HG02623 (cell line): ENCODE measurements around the gene MAP3K9.

Experiments used
- ATAC-seq: cut with Tn5 transposase; IDR thresholded peaks from one replicate; pipeline ENCODE4 v1.9.1; 2021; ENCODE audit warnings: moderate library complexity; ENCODE audit not compliant: unreplicated experiment

MAP3K9 gene

DNA sequence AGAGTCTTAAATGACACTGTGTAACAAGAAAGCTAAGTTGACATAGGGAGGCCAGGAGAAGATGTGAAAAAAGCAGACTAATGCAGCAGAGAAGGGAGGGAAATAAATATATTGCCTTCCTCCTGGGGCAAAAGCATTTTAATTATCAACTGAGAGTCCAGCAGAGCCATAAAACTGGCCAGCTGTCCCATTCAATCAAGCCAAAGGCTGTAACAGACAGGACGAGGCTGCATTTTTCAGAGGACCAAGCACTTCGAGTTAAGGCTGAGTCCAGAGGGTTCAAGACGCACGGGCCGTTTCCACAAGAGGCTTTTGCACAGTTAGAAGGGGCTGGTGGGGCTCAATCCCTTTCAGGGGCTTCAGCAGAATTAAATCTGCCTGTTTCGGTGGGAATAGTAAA lies 20.4 kb downstream of the MAP3K9 start:
- no peak for ATAC-seq

DNA sequence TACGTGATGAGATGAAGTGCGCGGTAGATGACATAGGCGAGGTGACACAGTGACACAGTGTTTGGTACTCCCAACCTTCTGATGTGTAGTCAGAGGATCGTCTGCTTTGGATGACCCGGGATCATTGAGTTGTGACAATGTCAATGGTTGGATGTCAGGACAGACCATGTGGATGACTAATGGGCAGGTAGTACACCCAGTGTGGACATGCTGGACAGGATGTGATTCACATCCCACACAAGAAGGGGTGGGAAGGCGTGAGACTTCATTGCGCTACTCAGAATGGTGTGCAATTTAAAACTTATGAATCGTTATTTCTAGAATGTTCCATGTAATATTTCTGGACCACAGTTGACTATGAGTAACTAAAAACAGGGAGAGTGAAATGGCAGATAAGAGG lies 23.8 kb downstream of the MAP3K9 start:
- no peak for ATAC-seq

DNA sequence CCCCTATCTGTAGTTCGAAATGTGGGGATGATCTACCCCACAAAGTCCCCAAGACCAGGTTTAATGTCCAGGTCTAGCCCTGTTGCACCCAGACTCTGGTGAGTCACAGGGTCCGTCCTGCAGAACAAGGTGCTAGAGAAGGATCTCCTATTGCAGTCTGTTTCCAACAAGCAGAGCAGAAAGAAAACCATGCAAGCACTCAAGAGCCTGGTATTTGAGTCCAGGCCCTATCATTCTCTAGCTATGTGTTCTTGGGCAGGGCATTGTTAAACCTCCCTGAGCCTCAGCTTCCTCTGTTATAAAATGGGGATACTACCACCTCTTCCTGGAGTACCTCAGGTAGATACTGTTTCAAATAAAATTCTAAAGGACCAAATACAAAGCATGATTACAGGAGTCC lies 24.4 kb downstream of the MAP3K9 start:
- ATAC-seq = no peak

DNA sequence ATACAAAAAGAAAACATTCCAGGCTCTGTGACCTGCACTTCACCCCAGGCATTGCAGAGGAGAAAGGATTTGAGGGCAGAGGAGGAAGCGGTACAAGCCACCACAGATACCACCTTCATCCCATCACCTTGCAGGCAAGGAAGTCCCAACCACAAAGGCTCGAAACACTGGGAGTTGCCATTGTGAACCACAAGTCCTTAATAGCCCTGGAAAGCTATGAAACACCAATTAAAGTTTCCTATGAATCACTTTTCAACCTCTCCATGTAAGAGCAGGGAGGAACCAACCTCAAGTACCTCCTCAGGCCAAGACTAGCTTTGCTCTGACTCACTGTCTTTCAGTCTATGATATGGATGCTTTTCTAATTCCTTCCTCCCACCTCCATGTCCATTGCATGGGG lies 27.0 kb downstream of the MAP3K9 start:
- ATAC-seq = no peak

DNA sequence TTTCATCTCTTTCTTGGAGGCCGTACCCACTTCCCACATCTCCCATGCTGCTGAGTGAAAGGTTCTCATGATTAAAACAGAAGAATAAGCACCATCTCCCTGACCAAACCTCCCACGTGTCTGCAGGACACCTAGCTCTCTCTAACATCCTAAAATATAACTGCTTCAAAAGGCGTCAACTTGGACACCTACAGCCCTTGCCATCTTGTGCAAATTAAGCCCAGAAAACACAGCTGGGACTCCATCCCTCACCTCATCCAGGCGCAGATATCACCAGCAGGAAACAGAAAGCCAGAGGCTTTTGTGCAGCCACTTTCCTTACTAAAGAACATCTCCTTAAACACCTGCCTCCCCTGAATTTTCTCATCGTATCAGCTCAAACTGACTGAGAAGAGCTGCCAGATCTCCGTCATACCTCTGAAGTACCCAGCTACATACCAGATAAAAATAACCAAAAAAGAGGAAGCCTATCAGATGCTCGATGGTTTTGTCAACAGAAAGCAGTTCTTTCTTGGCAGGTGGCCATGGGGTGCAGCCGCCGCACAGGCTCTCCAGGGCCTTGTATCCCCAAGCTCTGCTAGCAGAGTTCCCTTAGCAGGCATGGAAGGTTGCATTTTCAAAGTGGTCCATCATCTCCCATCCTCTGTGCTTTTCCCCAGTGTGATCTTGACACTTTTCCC lies 28.8 kb downstream of the MAP3K9 start:
- peak; percentile 70 for ATAC-seq

DNA sequence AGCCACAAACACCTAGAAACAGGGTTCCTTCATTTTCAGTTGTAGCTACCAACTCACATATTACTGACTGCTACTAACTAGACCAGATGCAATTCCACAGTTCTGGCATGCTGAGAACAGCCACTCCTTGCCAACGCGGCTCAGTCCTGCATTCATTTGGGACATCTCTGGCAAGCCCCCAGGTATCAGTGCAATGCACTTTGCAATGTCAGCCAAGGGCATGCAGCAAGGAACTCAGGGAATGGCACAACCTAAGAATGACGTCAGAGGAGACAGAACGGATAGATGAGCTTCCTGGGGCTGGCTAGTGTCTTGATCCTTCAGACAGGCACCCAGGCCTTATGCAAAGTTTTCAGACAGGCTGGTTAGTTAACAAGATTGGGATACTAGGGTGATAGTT lies 29.6 kb downstream of the MAP3K9 start:
- no peak for ATAC-seq

DNA sequence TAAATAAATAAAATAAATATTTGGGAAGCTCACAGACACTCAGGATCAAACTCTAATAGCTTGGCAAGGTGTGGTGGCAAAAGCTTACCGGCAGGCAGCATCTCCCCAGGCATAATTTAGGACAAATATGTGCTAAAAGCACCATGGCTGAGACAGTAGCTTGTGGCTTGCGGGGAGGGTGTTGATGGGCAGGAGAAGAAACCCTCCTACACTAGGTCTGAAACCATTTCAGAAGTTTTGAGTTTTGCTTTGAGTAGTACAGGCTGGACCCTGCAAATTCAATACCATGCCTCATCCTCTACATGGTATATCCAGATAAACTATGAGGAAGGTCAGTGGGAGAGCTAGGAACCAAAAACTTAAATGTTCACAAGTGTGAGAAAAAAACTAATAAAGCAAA lies 33.1 kb downstream of the MAP3K9 start:
- ATAC-seq = no peak

DNA sequence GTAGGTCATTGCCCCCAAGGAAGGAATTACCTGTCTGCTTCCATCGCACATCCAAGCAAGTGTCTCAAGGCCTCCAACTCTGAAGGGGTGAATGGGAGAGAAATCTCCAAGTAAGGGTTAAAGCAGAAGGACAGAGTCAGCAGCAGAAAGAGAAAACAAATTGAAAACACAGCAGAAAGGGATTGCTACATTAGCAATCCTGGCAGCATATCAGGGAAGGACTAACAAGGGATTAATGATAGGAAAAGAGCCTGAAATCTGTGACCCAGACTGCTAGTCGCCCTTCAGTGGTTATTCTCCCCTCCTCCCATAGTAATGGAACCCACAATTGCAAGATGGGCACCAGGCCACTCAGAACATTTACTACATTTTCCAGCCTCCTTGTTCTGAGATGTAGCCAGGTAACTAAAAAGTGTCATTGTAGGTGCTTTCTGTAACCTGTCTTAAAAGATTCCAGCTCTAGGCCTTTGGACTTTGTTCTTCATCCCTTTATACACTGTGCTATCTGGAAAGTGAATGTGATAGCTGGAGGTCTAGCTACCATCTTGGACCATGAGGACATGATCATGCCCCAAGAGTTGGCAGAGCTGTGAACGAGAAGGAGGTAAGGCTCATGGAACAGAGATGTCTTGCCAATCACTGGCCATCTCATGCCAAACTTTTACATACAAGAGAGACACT lies 36.0 kb downstream of the MAP3K9 start:
- ATAC-seq = no peak

DNA sequence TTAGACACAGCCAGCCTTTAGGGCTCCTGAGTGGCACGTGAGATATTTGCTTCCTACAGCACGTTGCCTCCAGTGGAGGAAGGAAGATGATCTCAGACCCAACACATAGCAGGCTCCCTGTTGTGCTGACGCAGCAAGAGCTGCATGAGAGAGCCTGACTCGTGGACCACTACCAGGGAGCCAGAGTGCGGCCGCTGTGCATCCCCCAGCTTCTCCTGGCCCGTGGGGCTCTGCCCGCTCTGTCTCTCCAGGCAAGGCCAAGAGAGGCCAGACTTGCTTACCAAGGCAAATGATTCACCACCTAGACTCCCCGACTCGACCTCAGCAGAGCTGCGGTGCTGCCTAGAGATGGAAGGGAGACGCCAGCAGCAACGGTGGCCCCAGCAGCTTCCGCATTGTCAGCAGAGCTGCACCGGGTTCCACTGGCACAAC lies 37.5 kb downstream of the MAP3K9 start:
- no peak for ATAC-seq

DNA sequence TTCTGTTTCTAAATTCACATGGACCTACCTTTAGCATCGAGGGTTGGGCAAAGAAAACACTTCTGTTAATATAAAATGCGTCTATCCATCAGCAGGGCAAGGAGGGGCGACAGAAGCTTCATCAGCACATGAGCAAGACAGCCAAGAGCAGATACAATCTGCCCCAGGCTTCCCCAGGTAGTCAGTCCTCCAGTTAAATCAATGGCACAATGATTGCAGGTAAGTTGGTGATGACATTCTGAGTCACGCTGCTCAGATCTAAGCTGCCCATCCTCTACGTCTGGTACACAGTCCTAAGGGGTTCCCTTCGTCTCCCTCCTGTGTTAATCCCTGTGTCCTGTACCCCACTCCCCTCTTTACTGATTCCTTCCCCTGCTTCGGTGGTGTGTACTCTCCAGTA lies 38.8 kb downstream of the MAP3K9 start:
- ATAC-seq = no peak

DNA sequence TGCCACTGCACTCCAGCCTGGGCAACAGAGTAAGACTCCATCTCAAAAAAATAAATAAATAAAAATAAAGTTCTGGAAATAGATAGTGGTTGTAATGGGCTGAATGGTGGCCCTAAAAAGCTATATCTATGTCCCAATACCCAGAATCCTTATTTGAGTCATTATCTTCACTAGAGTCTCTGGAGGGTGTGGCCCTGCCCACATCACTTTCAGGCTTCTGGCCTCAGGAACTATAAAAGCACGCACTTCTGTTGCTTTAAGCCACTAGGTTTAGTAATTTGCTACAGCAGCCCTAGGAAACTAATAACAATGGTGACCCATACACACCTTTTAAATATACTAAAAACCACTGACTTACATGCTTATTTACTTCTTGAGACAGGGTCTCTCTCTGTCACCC lies 49.9 kb downstream of the MAP3K9 start:
- ATAC-seq = no peak

DNA sequence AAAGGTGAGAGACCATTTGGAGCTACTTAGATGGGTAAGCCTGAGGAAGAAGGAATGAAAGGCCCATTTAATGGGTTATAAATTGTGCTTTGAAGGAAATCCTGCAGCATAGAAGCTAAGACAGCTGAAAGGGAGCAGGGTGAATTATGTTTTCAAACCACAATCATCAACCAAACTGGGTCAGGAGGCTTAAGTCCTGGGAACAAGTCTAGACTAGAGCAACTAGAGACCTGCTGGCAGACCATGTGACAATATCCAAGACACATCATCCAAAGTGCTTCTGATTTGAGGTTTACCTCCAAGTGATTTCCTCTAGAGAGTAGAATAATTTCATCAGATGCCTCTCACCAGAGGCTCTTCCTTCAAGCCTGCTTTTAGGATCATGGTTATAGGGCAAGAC lies 53.7 kb downstream of the MAP3K9 start:
- no peak for ATAC-seq

DNA sequence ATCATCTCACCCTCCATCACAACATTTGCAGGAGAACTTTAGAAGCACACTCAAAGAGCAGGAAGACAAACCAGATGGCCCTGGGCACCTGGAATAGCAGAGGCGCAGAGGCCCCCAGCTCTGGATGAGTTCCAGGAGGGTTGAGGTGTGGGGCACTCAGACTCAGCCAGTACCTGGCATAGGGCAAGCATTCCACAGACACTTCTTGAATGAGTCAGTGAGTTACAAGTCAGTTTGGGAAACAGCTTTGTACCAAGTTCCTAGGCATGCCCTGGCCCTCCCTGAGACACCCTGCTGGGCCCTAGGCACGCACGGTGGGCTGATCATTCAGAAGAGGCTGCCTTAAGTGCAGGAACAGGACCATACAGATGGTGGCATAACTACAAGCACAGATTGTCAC lies 54.3 kb downstream of the MAP3K9 start:
- no peak for ATAC-seq

DNA sequence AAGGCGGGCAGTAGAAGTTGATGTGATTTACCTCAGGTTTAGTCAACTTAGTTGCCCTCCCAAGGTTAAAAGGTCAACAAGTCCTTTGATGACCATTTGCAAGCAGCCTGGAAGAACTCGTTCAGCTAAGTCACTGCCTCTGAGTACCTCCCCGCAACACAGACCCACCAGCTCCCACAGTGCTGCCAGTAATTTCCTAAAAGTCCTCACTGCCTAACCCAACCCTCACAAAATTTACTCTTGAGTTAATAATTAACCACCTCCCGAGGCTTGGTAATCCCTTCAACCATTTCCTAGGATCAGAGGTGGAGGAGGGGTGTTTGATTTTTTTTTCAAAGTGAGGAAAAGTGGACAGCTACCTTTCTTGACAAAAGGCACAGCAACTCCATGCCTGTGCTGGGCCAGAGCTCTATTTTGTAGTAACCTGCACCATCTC lies 55.8 kb downstream of the MAP3K9 start:
- ATAC-seq = no peak

DNA sequence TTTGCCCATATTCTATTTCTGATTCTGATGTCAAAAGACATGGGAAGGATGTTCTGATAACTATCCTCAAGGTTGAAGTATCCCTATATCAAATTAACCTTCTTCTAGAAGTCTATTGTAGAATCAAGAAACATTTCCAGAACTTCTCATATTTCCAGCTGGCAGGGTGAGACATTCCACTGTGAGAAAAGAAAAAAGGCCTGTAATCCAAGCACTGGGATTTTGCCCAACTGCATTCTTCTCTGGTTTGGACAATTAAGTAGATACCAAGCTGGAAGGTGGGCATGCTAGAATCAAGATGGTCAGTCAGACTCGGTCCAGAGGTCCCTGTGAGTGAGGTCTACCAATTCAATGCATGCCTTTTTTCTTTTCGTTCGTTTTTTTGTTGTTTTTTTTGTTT lies 60.9 kb downstream of the MAP3K9 start:
- no peak for ATAC-seq

DNA sequence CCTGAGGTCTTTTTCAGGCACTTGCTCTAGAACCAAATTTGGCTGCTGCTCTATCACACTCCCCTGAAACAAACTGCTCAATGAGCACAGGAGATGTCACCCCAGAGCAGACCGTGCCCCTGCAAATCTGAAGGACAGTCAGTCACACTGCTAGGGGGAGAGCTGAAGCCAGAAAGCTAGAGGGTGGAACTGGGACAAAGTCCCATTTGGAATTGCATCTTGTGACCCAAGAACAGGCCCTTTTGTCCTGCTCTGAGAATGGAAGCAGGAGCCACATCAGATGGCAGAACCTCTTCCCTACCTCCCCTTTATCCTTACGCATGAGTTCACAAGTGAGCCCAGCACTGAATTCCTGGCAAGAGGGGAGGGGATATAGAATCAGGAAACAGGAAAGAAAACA lies 64.7 kb downstream of the MAP3K9 start:
- no peak for ATAC-seq

DNA sequence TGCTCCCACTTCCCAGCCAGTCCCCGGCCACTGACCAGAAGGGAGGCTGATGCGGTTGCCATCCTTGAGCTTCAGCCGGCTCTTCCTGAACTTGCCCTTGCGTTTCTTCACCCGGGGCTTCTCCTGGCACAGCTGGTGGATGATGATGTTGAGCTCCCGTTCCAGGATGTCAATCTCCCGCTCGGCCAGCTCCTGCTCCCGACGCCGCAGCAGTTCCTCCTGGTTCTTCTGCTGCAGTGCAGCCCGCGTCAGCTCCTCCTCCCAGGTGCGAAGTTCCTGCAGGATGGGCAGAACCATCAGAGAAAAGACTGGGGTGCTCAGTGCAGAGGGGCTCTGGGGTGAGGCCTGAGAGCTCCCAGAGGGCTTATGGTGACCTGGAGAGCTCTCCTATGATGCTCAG lies 67.0 kb downstream of the MAP3K9 start:
- ATAC-seq = no peak

DNA sequence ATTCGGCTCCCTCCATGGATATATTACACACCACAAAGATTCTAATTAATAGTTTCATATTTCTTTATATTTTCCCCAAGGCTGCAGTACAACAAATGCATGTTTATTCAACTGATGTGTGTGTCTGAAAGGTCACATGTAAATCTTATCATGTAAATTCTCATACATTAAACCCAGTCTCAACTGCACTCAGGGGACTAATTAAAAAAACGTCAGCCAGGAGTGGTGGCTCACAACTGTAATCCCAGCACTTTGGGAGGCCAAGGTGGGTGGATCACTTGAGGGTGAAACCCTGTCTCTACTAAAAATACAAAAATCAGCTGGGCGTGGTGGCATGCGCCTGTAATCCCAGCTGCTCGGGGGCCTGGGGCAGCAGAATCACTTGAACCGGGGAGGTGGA lies 67.8 kb downstream of the MAP3K9 start:
- no peak for ATAC-seq

DNA sequence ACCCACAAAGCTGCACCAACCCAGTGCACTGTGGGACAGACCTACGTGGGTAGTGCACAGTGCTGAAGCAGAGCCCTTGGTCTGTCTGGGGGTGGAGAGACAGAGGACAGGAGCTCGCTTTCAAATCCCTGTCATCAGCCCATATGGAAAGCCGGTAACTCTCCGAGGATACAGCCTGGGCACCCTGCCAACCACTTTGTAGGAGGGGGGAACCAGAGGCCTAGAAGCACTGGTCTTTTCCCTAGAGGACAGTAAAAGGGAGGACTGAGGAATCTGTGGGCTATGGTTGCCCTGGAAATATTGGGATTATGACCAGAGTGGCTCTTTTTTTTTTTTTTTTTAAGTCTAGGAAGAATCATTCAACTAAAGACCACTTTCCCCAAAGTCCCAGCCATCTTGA lies 74.3 kb downstream of the MAP3K9 start:
- no peak for ATAC-seq

DNA sequence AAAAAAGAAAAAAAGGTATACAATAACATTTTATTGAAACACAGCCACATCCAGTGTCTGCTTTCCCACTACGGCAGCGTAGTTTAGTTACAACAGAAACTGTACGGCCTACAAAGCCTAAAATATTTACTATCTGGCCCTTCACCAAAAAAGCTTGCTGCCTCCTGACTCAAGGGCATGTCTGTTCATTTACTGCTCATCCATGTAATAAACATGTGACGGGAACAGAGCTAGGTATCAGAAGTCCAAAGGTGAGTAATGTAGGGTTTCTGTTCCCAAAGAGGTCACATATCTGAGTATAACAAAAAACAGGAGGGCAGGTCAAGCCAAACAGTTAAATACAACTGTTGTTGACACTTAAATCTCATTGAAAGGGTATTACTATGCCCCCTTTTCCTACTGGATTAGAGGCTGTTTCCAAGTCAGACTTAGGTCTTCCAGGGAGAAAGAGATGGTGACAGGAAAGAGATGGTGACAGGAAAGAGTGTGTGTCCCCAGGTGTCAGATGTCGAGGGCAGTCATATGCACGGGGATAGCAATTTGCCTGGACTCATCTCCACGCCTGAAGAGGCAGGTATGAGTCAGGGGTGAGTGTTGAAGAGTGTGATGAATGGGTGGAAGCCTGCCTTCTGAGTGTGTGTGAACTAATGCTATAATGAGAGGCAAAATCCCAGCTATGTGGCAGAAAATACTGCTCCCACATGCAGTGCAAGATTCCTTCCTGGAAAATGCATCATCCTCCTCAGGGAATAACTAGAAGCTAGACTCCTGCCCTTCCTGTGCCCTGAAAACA lies 77.7 kb downstream of the MAP3K9 start:
- no peak for ATAC-seq

DNA sequence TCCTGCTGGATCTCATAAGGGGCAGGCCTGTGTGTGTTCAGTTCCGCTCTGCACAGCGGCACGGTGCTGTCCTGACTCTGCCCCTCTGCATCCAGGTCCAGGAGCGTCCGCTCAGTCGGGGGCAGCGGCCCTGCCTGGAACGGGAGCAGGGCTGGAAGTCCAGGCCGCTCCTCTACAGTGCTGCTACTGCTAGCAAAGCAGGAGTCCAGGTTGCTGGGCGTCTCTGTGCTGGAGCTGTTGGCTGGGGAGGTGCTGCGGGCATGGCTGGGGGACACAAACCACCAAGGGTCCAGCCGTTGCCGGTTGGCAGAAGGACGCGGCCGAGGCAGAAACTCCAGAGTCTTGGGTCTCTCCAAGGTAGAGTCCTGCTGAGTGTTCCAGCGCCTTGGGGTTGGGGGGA lies 78.9 kb downstream of the MAP3K9 start:
- no peak for ATAC-seq
